ENCODE measurements around the gene LDLRAD4.
"Not testable (repeated sequence)": the region's sequence is repeated elsewhere in the genome, so short reads cannot be mapped to it uniquely, and the experiment has no call there.

The LDLRAD4 gene

DNA sequence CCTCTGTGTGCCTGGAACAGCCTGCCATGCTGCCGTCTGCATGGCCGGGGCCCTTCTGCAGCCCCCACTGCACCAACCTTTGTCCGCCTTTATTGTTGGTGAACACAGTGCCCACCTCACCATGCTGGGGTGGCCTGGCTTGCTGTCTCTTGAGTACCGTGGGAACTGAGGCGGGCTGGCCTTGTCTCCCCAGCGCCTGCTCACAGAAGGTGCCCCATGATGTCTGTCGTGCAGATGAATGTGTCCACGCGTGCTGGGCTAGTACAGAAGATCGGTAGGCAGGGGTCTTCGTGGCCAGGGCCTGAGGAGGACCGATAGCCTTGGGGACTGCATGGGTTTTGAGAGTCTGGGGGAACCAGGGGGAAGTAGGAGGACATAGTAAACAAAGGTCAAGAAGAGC, 242.4 kb downstream of the LDLRAD4 start:
- no peak for DNase-seq (ENCODE audit: low read depth in 2 of 2)

GRCh38 chr18:13461469-13461868, 242.9 kb downstream of the LDLRAD4 start:
- DNase-seq (ENCODE audit: low read depth in 2 of 2): no peak

- no peak for DNase-seq (ENCODE audit: low read depth in 2 of 2)
Observed at GRCh38 chr18:13461936-13462335, 243.4 kb downstream of the LDLRAD4 start.

- no peak for DNase-seq (ENCODE audit: low read depth in 2 of 2)
Observed at GRCh38 chr18:13462686-13463085, 244.1 kb downstream of the LDLRAD4 start.

GRCh38 chr18:13463526-13464210, 245.1 kb downstream of the LDLRAD4 start:
- DNase-seq (ENCODE audit: low read depth in 2 of 2): no peak

GRCh38 chr18:13464432-13465123, 246.0 kb downstream of the LDLRAD4 start:
- peak; percentile 42 to 43 for DNase-seq (ENCODE audit: low read depth in 2 of 2)

DNA sequence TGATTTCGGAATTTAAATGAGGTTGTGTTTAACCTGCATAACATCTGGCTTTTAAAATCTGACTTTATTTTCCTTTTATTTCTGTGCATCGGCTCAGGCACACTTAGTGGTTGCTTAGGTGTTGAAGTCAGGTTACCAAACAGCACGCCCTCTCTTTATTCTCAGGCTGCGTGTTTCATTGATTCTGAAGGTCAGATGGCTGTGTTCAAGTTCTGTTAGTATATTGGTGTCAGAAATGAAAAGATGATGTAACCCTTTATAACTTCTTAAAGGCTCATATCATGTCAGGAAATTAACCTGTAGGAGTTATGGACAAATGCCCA, 246.5 kb downstream of the LDLRAD4 start:
- no peak for DNase-seq (ENCODE audit: low read depth in 2 of 2)

GRCh38 chr18:13465476-13465875, 246.9 kb downstream of the LDLRAD4 start:
- no peak for DNase-seq (ENCODE audit: low read depth in 2 of 2)

GRCh38 chr18:13470516-13471197, 252.1 kb downstream of the LDLRAD4 start:
- DNase-seq (ENCODE audit: low read depth in 2 of 2): no peak

- no peak for DNase-seq (ENCODE audit: low read depth in 2 of 2)
Observed at GRCh38 chr18:13471198-13471845, 252.8 kb downstream of the LDLRAD4 start.

GRCh38 chr18:13471971-13472628, 253.5 kb downstream of the LDLRAD4 start:
- DNase-seq (ENCODE audit: low read depth in 2 of 2): no peak

GRCh38 chr18:13473751-13474150, 255.2 kb downstream of the LDLRAD4 start:
- DNase-seq (ENCODE audit: low read depth in 2 of 2): no peak

DNA sequence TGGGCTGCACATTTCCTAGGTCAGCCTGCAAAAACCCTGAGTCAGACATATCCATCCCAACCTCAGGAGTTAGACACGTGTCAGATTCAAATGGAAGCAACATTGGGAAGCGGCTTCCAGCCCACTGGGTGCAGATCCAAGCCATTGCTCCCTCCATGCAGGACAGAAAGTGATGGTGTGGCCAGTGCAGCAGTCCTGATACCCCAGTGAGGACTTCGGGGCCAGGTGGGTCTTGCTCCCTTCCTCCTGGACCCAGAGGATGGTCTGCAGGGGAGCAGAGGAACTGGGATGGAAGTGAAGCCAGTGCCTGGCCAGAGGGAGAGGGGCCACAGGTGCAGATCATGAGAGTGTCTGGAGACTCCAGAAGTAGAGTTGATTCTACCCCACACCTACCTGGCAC, 255.8 kb downstream of the LDLRAD4 start:
- DNase-seq (ENCODE audit: low read depth in 2 of 2): no peak

- DNase-seq (ENCODE audit: low read depth in 2 of 2): no peak
Observed at GRCh38 chr18:13474907-13475545, 256.5 kb downstream of the LDLRAD4 start.

GRCh38 chr18:13476312-13476711, 257.8 kb downstream of the LDLRAD4 start:
- not testable (repeated sequence) for DNase-seq (ENCODE audit: low read depth in 2 of 2)

- no peak for DNase-seq (ENCODE audit: low read depth in 2 of 2)
Observed at GRCh38 chr18:13477147-13477683, 258.7 kb downstream of the LDLRAD4 start.

GRCh38 chr18:13480571-13481255, 262.2 kb downstream of the LDLRAD4 start:
- DNase-seq (ENCODE audit: low read depth in 2 of 2): no peak

GRCh38 chr18:13481331-13481730, 262.8 kb downstream of the LDLRAD4 start:
- DNase-seq (ENCODE audit: low read depth in 2 of 2): no peak

DNA sequence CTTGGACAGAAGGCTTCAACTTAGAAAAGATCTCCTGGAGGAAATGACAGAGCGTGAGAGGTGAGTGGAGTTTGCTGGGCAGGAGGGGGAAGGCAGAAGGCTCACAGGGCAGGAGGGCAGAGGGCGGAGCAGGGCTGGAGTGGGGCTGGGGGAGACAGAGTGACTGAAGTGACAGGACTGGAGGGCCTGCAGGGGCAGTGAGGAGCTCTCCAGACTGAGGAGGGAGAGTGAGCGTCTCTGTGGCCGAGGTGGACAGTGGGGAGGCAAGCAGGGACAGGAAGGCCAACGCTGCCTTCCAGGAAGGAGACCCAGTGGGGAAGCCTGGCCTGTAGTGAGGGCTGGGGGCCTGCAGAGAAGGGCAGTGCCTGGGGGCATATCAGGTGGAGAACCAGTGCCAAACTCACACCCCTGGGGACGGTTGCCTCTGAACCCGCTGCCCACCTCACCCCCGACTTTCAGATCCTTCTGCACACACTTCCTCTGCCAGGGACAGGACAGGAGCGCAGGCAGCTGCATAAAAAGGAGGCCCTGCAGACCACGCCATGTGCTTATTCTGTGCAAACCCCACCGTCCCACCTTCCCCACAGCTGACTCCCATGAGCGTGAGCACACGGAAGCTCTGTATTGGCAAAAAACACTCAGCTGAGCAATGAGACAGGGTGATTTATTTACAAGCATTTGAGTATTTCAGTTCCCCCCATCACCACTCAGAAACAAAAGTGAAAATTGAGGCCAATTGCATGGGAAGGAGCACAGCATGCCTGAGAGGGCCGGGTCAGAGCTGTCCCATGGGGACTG, 263.5 kb downstream of the LDLRAD4 start:
- DNase-seq (ENCODE audit: low read depth in 2 of 2): no peak

DNA sequence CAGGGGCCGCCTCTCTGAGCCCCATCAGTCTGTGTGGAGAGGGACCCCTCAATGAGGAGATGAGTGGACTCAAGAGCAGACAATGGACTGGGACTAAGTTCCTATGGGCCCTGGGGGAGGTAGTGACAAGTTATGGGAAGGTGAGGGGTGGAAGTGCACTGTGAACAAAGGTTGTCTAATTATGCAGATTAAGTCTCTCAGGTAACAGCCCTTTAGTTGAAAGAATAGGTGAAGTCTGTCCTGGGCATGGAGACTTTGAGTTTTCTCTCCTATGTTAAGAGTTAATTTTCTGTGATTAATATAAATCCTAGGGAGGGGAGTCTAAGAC, 264.0 kb downstream of the LDLRAD4 start:
- DNase-seq (ENCODE audit: low read depth in 2 of 2): no peak
